ENCODE data around the gene ASTN2. TPM values are rescaled to one million over a fixed set of nuclear protein-coding genes. Genes with fewer than 3 reads are reported as not detected.

ASTN2 gene
- total RNA-seq, 2 donors from 2014 or later = 113 to 153 TPM

- Histone ChIP-seq H3K9me3 (no peaks in the 10 kb centered on the region), H3K4me3 (no peak overlapping the region), H3K36me3 (no peaks in the 10 kb centered on the region), H3K27me3 (replicated peaks; ENCODE audit: insufficient read depth) (no peaks in the 10 kb centered on the region), H3K27ac (no peak overlapping the region), H3K4me1 (replicated peaks) (no peaks in the 10 kb centered on the region)
- intact Hi-C loops (cut with DNase I) = no loop called here
- 55% methylated on average over 1 of the region's 1 CpG for WGBS
- no peak for TF ChIP-seq POLR2AphosphoS5 (IDR thresholded peaks at IDR 0.05)
- TF ChIP-seq POLR2A (IDR thresholded peaks at IDR 0.05) = no peak
- no peak for TF ChIP-seq CTCF (IDR thresholded peaks at IDR 0.05)
- DNase-seq (ENCODE audit: low spot score) = no peak
Measured at GRCh38 chr9:116791326-116791725, 623.5 kb downstream of the ASTN2 start.

- Histone ChIP-seq H3K27ac (no peak overlapping the region), H3K4me3 (no peak overlapping the region), H3K27me3 (replicated peaks; ENCODE audit: insufficient read depth) (no peaks in the 10 kb centered on the region), H3K4me1 (replicated peaks) (no peaks in the 10 kb centered on the region), H3K36me3 (no peaks in the 10 kb centered on the region), H3K9me3 (no peaks in the 10 kb centered on the region)
- 47% methylated on average over 3 of the region's 3 CpGs for WGBS
- no peak for DNase-seq (ENCODE audit: low spot score)
- intact Hi-C loops (cut with DNase I) = no loop called here
- TF ChIP-seq CTCF (IDR thresholded peaks at IDR 0.05) (no peak), POLR2A (IDR thresholded peaks at IDR 0.05) (no peak), POLR2AphosphoS5 (IDR thresholded peaks at IDR 0.05) (no peak)
Measured at GRCh38 chr9:116789081-116789480, 625.8 kb downstream of the ASTN2 start.

GRCh38 chr9:116786737-116787136, 628.1 kb downstream of the ASTN2 start:
- H3K27me3 ChIP-seq (replicated peaks; ENCODE audit: insufficient read depth) = no peaks in the 10 kb centered on the region
- 95% methylated on average over 2 of the region's 2 CpGs for WGBS
- H3K27ac ChIP-seq = no peak overlapping the region
- intact Hi-C loops (cut with DNase I) = no loop called here
- H3K36me3 ChIP-seq = no peaks in the 10 kb centered on the region
- H3K4me1 ChIP-seq (replicated peaks) = no peaks in the 10 kb centered on the region
- TF ChIP-seq POLR2AphosphoS5 (IDR thresholded peaks at IDR 0.05) = no peak
- no peak for TF ChIP-seq CTCF (IDR thresholded peaks at IDR 0.05)
- TF ChIP-seq POLR2A (IDR thresholded peaks at IDR 0.05) = no peak
- no peak overlapping the region for H3K4me3 ChIP-seq
- H3K9me3 ChIP-seq = no peaks in the 10 kb centered on the region
- DNase-seq (ENCODE audit: low spot score) = no peak

- no peaks in the 10 kb centered on the region for H3K9me3 ChIP-seq
- intact Hi-C loops (cut with DNase I) = no loop called here
- H3K27me3 ChIP-seq (replicated peaks; ENCODE audit: insufficient read depth) = no peaks in the 10 kb centered on the region
- no peaks in the 10 kb centered on the region for H3K4me1 ChIP-seq (replicated peaks)
- DNase-seq (ENCODE audit: low spot score) = no peak
- no peak overlapping the region for H3K4me3 ChIP-seq
- no peaks in the 10 kb centered on the region for H3K36me3 ChIP-seq
- 93% methylated on average over 3 of the region's 3 CpGs for WGBS
- TF ChIP-seq CTCF (IDR thresholded peaks at IDR 0.05) = no peak
- TF ChIP-seq POLR2A (IDR thresholded peaks at IDR 0.05) = no peak
- no peak for TF ChIP-seq POLR2AphosphoS5 (IDR thresholded peaks at IDR 0.05)
- H3K27ac ChIP-seq = no peak overlapping the region
Measured at GRCh38 chr9:116777116-116777515, 637.7 kb downstream of the ASTN2 start.

GRCh38 chr9:116774421-116775180, 640.3 kb downstream of the ASTN2 start:
- DNase-seq (ENCODE audit: low spot score) = no peak
- intact Hi-C loops (cut with DNase I) = no loop called here
- no peaks in the 10 kb centered on the region for H3K4me1 ChIP-seq (replicated peaks)
- no peak for TF ChIP-seq CTCF (IDR thresholded peaks at IDR 0.05)
- no peak for TF ChIP-seq POLR2AphosphoS5 (IDR thresholded peaks at IDR 0.05)
- no peak for TF ChIP-seq POLR2A (IDR thresholded peaks at IDR 0.05)
- WGBS = 76% methylated on average over 4 of the region's 4 CpGs
- no peaks in the 10 kb centered on the region for H3K9me3 ChIP-seq
- H3K27ac ChIP-seq = no peak overlapping the region
- H3K27me3 ChIP-seq (replicated peaks; ENCODE audit: insufficient read depth) = no peaks in the 10 kb centered on the region
- no peak overlapping the region for H3K4me3 ChIP-seq
- H3K36me3 ChIP-seq = no peaks in the 10 kb centered on the region

Measured in prostate gland (tissue), 2 donors.